Measurements from ENCODE around the gene ATP6V0A1. TPM values are rescaled to one million over a fixed set of nuclear protein-coding genes. Genes with fewer than 3 reads are reported as not detected.

ATP6V0A1 gene
- total and polyA plus RNA-seq, 4 donors, result 31.5 to 94.6 (median 45.2) TPM

- Histone ChIP-seq H3K4me1 (ENCODE audit: control insufficient read depth in 4 of 4, insufficient read depth in 4 of 4, low read length in 3 of 4) (peaks cover 0 to 4% (median 1%) of the 10 kb centered on the region in 4 donors), H3K36me3 (ENCODE audit: control insufficient read depth in 4 of 4, insufficient read depth in 3 of 4, low read depth in 1 of 4, low read length in 3 of 4) (peaks cover 5 to 64% (median 24%) of the 10 kb centered on the region in 4 donors), H3K4me3 (ENCODE audit: low read depth in 1 of 3, low read length in 3 of 3) (no peak overlapping the region), H3K9me3 (ENCODE audit: control insufficient read depth in 4 of 4, low read length in 3 of 4) (no peaks in the 10 kb centered on the region), H3K27me3 (ENCODE audit: control insufficient read depth in 4 of 4, insufficient read depth in 4 of 4, low read length in 3 of 4) (no peaks in the 10 kb centered on the region), H3K9ac (ENCODE audit: low read depth in 1 of 2, low read length in 2 of 2) (no peak overlapping the region), H3K27ac (ENCODE audit: low read depth in 1 of 2, low read length in 2 of 2) (no peak overlapping the region)
- TF ChIP-seq, protein P1, sequence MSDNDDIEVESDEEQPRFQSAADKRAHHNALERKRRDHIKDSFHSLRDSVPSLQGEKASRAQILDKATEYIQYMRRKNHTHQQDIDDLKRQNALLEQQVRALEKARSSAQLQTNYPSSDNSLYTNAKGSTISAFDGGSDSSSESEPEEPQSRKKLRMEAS (IDR thresholded peaks at IDR 0.05), result no peak
- TF ChIP-seq JUND (IDR thresholded peaks at IDR 0.05) (no peak), HNF4A (conservative IDR thresholded peaks at IDR 0.05) (no peak), HNF4G (IDR thresholded peaks at IDR 0.05) (no peak), RAD21 (IDR thresholded peaks at IDR 0.05) (no peak)
- WGBS, result 96% methylated on average over 4 of the region's 4 CpGs
- no peak for DNase-seq (ENCODE audit: low spot score)
Measured at GRCh38 chr17:42507671-42508070, 49.0 kb downstream of the ATP6V0A1 start.

DNA sequence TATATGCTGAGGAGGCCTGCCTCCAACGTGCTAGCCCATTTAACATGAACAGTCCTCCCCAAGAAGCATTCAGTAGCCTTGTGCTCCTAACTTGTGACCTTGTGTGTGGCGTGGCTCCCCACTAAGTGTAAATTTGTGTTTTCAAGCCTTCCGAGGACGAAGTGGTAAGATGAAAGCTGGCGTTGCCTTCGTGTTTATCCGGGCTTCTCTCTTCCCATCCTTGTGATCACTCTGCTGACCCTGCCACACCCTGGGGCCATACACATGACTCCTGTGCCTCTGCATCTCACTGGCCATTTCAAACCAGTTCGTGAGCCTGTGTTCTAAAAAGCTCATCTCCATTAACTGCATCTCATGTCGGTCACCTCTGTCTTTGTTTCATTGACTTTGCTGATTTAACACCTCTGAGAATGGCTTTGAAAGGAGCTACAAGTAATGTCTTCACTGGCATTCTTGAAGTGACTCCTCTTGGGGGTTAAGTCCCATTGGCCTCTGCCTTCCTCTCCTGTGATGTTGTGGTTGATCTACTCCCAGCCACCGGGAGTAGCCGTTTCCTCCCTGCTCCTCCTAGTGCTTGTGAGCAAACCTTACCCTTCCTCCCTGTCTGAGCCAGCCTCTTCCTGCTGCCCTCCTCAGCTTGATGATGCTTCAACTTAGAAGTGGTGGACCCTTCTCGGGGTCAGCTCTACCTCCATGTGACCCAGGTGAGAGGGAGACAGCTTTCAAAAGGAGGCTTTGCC, 49.9 kb downstream of the ATP6V0A1 start:
- no peak overlapping the region for H3K27ac ChIP-seq (ENCODE audit: low read depth in 1 of 2, low read length in 2 of 2)
- peaks cover 0 to 4% (median 1%) of the 10 kb centered on the region in 4 donors for H3K4me1 ChIP-seq (ENCODE audit: control insufficient read depth in 4 of 4, insufficient read depth in 4 of 4, low read length in 3 of 4)
- H3K9ac ChIP-seq (ENCODE audit: low read depth in 1 of 2, low read length in 2 of 2), result no peak overlapping the region
- TF ChIP-seq, protein P1 (IDR thresholded peaks at IDR 0.05), result no peak
- TF ChIP-seq JUND (IDR thresholded peaks at IDR 0.05), result no peak
- TF ChIP-seq RAD21 (IDR thresholded peaks at IDR 0.05), result no peak
- 87% methylated on average over 12 of the region's 12 CpGs for WGBS
- no peaks in the 10 kb centered on the region for H3K27me3 ChIP-seq (ENCODE audit: control insufficient read depth in 4 of 4, insufficient read depth in 4 of 4, low read length in 3 of 4)
- no peaks in the 10 kb centered on the region for H3K9me3 ChIP-seq (ENCODE audit: control insufficient read depth in 4 of 4, low read length in 3 of 4)
- H3K4me3 ChIP-seq (ENCODE audit: low read depth in 1 of 3, low read length in 3 of 3), result no peak overlapping the region
- H3K36me3 ChIP-seq (ENCODE audit: control insufficient read depth in 4 of 4, insufficient read depth in 3 of 4, low read depth in 1 of 4, low read length in 3 of 4), result peaks cover 4 to 54% (median 19%) of the 10 kb centered on the region in 4 donors
- DNase-seq (ENCODE audit: low spot score), result no peak

- Histone ChIP-seq H3K27ac (ENCODE audit: low read depth in 1 of 2, low read length in 2 of 2) (no peak overlapping the region), H3K36me3 (ENCODE audit: control insufficient read depth in 4 of 4, insufficient read depth in 3 of 4, low read depth in 1 of 4, low read length in 3 of 4) (peaks cover 6 to 52% (median 17%) of the 10 kb centered on the region in 4 donors), H3K9ac (ENCODE audit: low read depth in 1 of 2, low read length in 2 of 2) (no peak overlapping the region), H3K4me3 (ENCODE audit: low read depth in 1 of 3, low read length in 3 of 3) (no peak overlapping the region), H3K9me3 (ENCODE audit: control insufficient read depth in 4 of 4, low read length in 3 of 4) (no peaks in the 10 kb centered on the region), H3K27me3 (ENCODE audit: control insufficient read depth in 4 of 4, insufficient read depth in 4 of 4, low read length in 3 of 4) (no peaks in the 10 kb centered on the region), H3K4me1 (ENCODE audit: control insufficient read depth in 4 of 4, insufficient read depth in 4 of 4, low read length in 3 of 4) (peaks cover 0 to 4% (median 1%) of the 10 kb centered on the region in 4 donors)
- TF ChIP-seq RXRA (IDR thresholded peaks at IDR 0.05), result no peak
- TF ChIP-seq FOXA2 (IDR thresholded peaks at IDR 0.05), result no peak
- TF ChIP-seq YY1 (IDR thresholded peaks at IDR 0.05), result no peak
- no peak for TF ChIP-seq CTCF (IDR thresholded peaks at IDR 0.05; ENCODE audit: low read depth, low read length, missing input control)
- no peak for TF ChIP-seq HNF4G (IDR thresholded peaks at IDR 0.05)
- no peak for TF ChIP-seq RAD21 (IDR thresholded peaks at IDR 0.05)
- no peak for TF ChIP-seq EGR1 (IDR thresholded peaks at IDR 0.05; ENCODE audit: low read depth in 2 of 2)
- TF ChIP-seq, protein P1 (IDR thresholded peaks at IDR 0.05), result no peak
- no peak for TF ChIP-seq JUND (IDR thresholded peaks at IDR 0.05)
- no peak for TF ChIP-seq FOXA1 (IDR thresholded peaks at IDR 0.05)
- no peak for TF ChIP-seq SP1 (IDR thresholded peaks at IDR 0.05)
- no peak for TF ChIP-seq GABPA (IDR thresholded peaks at IDR 0.05 in 1 of 2, conservative IDR thresholded peaks at IDR 0.05 in 1 of 2)
- no peak for TF ChIP-seq TAF1 (conservative IDR thresholded peaks at IDR 0.05)
- TF ChIP-seq, protein P2, sequence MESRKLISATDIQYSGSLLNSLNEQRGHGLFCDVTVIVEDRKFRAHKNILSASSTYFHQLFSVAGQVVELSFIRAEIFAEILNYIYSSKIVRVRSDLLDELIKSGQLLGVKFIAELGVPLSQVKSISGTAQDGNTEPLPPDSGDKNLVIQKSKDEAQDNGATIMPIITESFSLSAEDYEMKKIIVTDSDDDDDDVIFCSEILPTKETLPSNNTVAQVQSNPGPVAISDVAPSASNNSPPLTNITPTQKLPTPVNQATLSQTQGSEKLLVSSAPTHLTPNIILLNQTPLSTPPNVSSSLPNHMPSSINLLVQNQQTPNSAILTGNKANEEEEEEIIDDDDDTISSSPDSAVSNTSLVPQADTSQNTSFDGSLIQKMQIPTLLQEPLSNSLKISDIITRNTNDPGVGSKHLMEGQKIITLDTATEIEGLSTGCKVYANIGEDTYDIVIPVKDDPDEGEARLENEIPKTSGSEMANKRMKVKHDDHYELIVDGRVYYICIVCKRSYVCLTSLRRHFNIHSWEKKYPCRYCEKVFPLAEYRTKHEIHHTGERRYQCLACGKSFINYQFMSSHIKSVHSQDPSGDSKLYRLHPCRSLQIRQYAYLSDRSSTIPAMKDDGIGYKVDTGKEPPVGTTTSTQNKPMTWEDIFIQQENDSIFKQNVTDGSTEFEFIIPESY (IDR thresholded peaks at IDR 0.05), result no peak
- 88% methylated on average over 5 of the region's 5 CpGs for WGBS
- DNase-seq (ENCODE audit: low spot score), result no peak
Measured at GRCh38 chr17:42509409-42509808, 50.7 kb downstream of the ATP6V0A1 start.
